Gastrocnemius medialis (tissue), 4 donors: ENCODE data around the gene UBE4A.
A peak's percentile ranks its signal among the peaks of the same experiment; 100 is the strongest.

Source experiments
- POLR2A ChIP-seq, 2 donors: fragments of 450-650 bp; IDR thresholded peaks; one replicate each; pipeline ENCODE4 v1.6.1; 2017; ENCODE audit warnings: antibody characterized with exemption in 2 of 2, mild to moderate bottlenecking in 2 of 2, moderate library complexity in 2 of 2
- TF ChIP-seq, protein P1 (sequence below), 5 experiments: fragments of 450-650 bp in 3 of 5; fragments of 200-600 bp in 2 of 5; sonication (generic) in 2 of 5; IDR thresholded peaks in 4 of 5; conservative IDR thresholded peaks in 1 of 5; 1 replicate in 4 of 5; 2 replicates in 1 of 5; pipeline ENCODE4 v1.5.1; 2016 to 2019; ENCODE audit warnings: antibody characterized with exemption in 5 of 5, mild to moderate bottlenecking in 3 of 5, moderate library complexity in 3 of 5

DNA sequence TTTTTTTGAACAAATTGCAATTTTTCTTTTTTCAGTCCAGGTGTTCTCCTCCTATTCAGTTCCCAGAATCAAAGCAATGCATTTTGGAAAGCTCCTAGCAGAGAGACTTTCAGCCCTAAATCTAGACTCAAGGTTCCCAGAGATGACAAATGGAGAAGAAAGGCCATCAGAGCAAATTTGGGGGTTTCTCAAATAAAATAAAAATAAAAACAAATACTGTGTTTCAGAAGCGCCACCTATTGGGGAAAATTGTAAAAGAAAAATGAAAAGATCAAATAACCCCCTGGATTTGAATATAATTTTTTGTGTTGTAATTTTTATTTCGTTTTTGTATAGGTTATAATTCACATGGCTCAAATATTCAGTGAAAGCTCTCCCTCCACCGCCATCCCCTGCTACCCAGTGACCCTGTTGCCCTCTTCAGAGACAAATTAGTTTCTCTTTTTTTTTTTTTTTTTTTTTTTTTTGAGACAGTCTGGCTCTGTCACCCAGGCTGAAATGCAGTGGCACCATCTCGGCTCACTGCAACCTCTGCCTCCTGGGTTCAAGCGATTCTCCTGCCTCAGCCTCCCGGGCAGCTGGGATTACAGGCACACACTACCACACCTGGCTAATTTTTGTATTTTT, 6.2 kb upstream of the UBE4A start:
- TF ChIP-seq, protein P1, sequence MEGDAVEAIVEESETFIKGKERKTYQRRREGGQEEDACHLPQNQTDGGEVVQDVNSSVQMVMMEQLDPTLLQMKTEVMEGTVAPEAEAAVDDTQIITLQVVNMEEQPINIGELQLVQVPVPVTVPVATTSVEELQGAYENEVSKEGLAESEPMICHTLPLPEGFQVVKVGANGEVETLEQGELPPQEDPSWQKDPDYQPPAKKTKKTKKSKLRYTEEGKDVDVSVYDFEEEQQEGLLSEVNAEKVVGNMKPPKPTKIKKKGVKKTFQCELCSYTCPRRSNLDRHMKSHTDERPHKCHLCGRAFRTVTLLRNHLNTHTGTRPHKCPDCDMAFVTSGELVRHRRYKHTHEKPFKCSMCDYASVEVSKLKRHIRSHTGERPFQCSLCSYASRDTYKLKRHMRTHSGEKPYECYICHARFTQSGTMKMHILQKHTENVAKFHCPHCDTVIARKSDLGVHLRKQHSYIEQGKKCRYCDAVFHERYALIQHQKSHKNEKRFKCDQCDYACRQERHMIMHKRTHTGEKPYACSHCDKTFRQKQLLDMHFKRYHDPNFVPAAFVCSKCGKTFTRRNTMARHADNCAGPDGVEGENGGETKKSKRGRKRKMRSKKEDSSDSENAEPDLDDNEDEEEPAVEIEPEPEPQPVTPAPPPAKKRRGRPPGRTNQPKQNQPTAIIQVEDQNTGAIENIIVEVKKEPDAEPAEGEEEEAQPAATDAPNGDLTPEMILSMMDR (IDR thresholded peaks at IDR 0.05 in 4 of 5, conservative IDR thresholded peaks at IDR 0.05 in 1 of 5): peak; percentile 11 to 59 (median 27)
- TF ChIP-seq POLR2A (IDR thresholded peaks at IDR 0.05): no peak
